Nephron progenitor cell (in vitro differentiated cells): Measurements from ENCODE around the gene PLEKHG4B.

Source experiments
- DNase-seq: peaks from one replicate; pipeline ENCODE4 v3.0.0; 2021
- H3K27ac Mint-ChIP-seq: 2 replicates; pipeline ENCODE4 v1.8.0; 2021; ENCODE audit warnings: mild to moderate bottlenecking, moderate library complexity, mixed read lengths
- H3K27me3 Mint-ChIP-seq: 2 replicates; pipeline ENCODE4 v1.8.0; 2021; ENCODE audit warnings: mild to moderate bottlenecking, low read depth, mixed read lengths; ENCODE audit not compliant: poor library complexity
- H3K36me3 Mint-ChIP-seq: 2 replicates; pipeline ENCODE4 v1.8.0; 2021; ENCODE audit warnings: low read depth, mixed read lengths
- H3K4me1 Mint-ChIP-seq: 2 replicates; pipeline ENCODE4 v1.8.0; 2021; ENCODE audit warnings: mixed read lengths
- H3K4me3 Mint-ChIP-seq: 2 replicates; pipeline ENCODE4 v1.8.0; 2021; ENCODE audit warnings: mild to moderate bottlenecking, moderate library complexity, mixed read lengths
- H3K9me3 Mint-ChIP-seq: 2 replicates; pipeline ENCODE4 v1.8.0; 2021; ENCODE audit warnings: mild to moderate bottlenecking, moderate library complexity, mixed read lengths
- TF ChIP-seq, protein P1 (sequence below): fragments of 200-600 bp; sonication (generic); IDR thresholded peaks from 2 replicates; pipeline ENCODE4 v1.5.0; 2021; ENCODE audit warnings: antibody characterized with exemption

Gene PLEKHG4B

DNA sequence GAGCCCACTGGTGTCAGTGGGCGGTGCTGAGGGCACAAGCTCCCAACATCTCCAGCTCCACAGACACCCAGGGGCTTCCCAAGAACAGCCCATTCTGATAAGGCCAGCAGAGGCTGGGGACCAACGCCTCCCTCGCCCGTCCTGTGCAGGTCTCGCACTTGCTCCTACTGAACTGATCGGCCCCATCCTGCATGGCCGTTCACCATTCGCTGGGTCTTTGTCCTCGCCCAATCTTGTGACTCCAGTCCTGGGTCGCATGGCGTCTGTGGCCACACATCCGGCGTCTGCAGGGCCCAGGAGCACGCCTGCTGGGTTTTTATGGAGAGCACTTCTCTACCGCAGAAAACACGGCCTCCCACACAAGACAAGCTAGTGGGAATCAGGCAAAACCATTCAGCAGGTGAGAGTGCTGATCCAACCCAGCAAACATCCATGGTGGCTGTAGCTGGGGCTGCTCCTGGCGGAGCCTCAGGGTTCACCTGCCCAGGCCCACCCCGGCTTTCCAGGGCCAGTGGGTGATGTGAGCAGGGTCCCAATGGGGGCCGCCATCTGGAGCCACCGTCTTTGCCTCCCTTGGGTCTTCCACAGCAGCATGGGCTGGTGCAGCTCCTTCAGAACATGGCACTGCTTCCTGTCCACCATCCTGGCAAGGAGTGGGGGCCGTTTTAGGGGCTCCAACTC lies 106.7 kb downstream of the PLEKHG4B start:
- Mint-ChIP-seq H3K9me3 (no peaks in the 10 kb centered on the region), H3K27ac (no peak overlapping the region), H3K4me1 (peaks cover 44% of the 10 kb centered on the region), H3K4me3 (no peak overlapping the region), H3K36me3 (peaks cover 7% of the 10 kb centered on the region), H3K27me3 (peaks cover 4% of the 10 kb centered on the region)
- no peak for DNase-seq
- TF ChIP-seq, protein P1, sequence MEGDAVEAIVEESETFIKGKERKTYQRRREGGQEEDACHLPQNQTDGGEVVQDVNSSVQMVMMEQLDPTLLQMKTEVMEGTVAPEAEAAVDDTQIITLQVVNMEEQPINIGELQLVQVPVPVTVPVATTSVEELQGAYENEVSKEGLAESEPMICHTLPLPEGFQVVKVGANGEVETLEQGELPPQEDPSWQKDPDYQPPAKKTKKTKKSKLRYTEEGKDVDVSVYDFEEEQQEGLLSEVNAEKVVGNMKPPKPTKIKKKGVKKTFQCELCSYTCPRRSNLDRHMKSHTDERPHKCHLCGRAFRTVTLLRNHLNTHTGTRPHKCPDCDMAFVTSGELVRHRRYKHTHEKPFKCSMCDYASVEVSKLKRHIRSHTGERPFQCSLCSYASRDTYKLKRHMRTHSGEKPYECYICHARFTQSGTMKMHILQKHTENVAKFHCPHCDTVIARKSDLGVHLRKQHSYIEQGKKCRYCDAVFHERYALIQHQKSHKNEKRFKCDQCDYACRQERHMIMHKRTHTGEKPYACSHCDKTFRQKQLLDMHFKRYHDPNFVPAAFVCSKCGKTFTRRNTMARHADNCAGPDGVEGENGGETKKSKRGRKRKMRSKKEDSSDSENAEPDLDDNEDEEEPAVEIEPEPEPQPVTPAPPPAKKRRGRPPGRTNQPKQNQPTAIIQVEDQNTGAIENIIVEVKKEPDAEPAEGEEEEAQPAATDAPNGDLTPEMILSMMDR, result no peak

DNA sequence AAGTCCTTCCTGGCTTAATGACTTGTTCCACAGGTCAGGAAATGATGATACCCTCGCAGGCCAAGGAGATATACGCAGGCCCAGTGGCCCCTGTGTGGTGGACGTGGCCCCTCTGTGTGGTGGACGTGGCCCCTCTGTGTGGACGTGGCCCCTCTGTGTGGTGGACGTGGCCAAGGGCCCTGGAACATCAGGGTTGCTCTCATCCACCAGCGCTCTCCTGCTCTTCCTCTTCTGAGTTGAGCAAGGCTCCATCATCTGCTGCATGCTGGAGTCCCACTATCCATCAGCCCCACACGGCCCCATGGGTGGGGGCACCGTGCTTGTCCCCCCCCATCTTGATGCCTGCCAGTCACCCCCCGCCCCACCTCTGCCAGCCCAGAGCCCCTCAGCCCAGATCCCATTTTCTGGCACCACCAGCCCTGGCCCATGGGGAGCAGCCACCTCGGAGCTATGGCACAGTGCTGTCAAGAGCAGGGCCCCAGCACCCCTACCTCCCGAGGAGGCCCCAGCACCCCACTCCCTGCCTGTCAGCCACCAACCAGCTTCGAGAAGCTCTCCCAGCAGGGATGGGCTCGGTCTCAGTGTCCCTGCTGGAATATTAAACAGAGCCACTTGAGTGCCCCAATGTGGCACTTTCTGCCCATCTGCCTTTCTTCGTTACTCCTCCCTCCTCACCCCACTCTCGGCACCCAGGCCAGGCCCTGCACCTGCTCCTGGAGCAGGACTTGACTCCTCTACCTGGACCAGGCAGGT lies 107.4 kb downstream of the PLEKHG4B start:
- H3K4me1 Mint-ChIP-seq, result peaks cover 44% of the 10 kb centered on the region
- no peak overlapping the region for H3K27ac Mint-ChIP-seq
- no peak overlapping the region for H3K4me3 Mint-ChIP-seq
- no peak for DNase-seq
- no peaks in the 10 kb centered on the region for H3K9me3 Mint-ChIP-seq
- H3K36me3 Mint-ChIP-seq, result peaks cover 14% of the 10 kb centered on the region
- TF ChIP-seq, protein P1, result no peak
- peaks cover 4% of the 10 kb centered on the region for H3K27me3 Mint-ChIP-seq

DNA sequence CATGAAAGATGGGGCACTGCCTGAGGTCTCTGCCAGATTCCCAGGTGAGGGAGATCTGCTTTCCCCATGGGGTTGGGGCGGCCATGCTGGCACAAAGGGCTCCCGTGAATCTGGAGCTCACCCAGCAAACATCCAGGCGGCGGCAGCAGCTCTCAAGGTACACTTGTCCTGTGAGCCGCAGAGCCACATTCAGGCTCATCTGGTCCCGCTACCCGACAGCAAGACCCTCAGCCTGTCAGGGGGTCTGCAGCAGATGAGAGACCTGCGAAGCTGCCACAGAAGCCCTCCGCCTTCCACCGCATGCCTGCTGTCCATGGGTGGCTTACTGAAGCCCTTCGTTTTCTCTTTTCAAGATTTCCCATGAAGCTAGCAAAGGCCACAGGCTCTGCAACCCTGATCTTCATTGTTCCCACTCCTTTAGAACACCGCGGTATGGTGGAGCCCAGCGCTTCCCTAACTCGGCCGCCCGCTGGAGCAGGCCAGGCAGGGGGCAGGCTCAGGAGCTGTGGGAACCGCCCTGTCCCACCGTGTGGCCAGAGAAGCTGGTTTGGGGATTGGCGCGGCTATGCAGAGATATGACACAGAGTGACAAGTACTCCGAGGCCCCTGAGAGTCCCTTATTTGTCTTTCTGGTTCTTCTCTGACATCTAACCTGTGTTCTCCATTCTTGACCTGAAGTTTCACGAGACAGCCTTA lies 108.1 kb downstream of the PLEKHG4B start:
- Mint-ChIP-seq H3K4me1 (peaks cover 43% of the 10 kb centered on the region), H3K27ac (peak overlapping the region; percentile 45), H3K36me3 (peaks cover 21% of the 10 kb centered on the region), H3K4me3 (peak overlapping the region; percentile 34), H3K27me3 (peaks cover 4% of the 10 kb centered on the region), H3K9me3 (no peaks in the 10 kb centered on the region)
- TF ChIP-seq, protein P1, result no peak
- no peak for DNase-seq

DNA sequence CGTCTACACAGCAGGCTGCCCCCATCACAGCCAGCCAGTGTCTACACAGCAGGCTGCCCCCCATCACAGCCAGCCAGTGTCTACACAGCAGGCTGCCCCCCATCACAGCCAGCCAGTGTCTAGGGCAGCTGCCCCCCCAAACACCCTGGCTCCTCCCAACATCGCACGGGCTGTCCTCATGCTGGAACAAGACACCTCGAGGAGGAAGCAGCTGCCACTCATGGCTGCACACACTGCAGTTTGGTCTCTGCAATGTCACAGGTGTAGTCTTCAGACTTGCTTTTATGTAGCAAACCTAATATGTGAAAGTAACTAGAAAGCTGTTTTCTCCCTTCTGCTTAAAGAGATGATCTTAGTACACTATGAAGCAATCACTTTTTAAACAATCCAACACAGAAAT lies 109.0 kb downstream of the PLEKHG4B start:
- peaks cover 30% of the 10 kb centered on the region for H3K36me3 Mint-ChIP-seq
- no peaks in the 10 kb centered on the region for H3K9me3 Mint-ChIP-seq
- no peak for DNase-seq
- TF ChIP-seq, protein P1, result no peak
- peak overlapping the region; percentile 8 for H3K4me3 Mint-ChIP-seq
- H3K27ac Mint-ChIP-seq, result peak overlapping the region; percentile 20
- no peaks in the 10 kb centered on the region for H3K27me3 Mint-ChIP-seq
- H3K4me1 Mint-ChIP-seq, result peaks cover 37% of the 10 kb centered on the region

DNA sequence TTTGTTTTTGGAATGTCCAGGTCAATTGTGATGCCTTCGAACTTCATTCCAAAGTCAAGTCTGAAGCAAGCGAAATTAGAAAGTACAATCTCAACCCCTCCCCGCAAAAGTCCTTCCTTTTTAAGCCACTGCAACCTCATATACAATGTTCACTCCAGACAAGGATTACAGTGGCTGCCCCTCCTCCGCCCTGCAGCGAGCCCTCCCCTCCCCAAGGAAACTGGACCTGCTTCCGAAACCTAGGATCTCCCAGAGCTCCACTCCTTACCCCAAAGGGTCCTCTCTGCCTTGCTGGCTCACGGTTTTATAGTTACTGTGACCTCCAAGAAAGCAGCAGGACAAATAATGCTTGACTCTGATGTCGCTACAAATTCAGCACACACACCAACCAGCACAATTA lies 109.7 kb downstream of the PLEKHG4B start:
- TF ChIP-seq, protein P1, result no peak
- Mint-ChIP-seq H3K27ac (peak overlapping the region; percentile 48), H3K36me3 (peaks cover 33% of the 10 kb centered on the region)

More for the DNA sequence above, 109.7 kb downstream of the PLEKHG4B start:
- H3K4me3 Mint-ChIP-seq, result no peak overlapping the region
- H3K9me3 Mint-ChIP-seq, result no peaks in the 10 kb centered on the region
- no peaks in the 10 kb centered on the region for H3K27me3 Mint-ChIP-seq
- no peak for DNase-seq
- peaks cover 37% of the 10 kb centered on the region for H3K4me1 Mint-ChIP-seq
